GM12878 (cell line): ENCODE results near the gene LCE2C. TPM values are rescaled to one million over a fixed set of nuclear protein-coding genes. Genes with fewer than 3 reads are reported as not detected.

ENCODE experiments used
- ATAC-seq: fragments of 200-7000 bp; cut with Tn5 transposase; 3 replicates; pipeline ENCODE4 v1.9.1; 2020; ENCODE audit warnings: mild to moderate bottlenecking, moderate library complexity
- BruUV-seq: library from RNA; stranded (reverse); fragments of 400-500 nt; replicated peaks from 2 replicates; lab custom pipeline; 2021; lab: Mats Ljungman, UMichigan
- CTCF ChIA-PET: fragments of 300-600 bp; sonication (Branson Sonifier 250); formaldehyde crosslinking; extraction: SDS; loops from one replicate; lab custom pipeline; 2021; ENCODE audit warnings: inconsistent platforms; lab: Yijun Ruan, JAX
- POLR2A ChIA-PET: fragments of 350-600 bp; formaldehyde crosslinking; extraction: SDS; loops from one replicate; lab custom pipeline; 2021; ENCODE audit warnings: inconsistent platforms; lab: Charles Lee
- RAD21 ChIA-PET: fragments of 300-600 bp; sonication (Branson Sonifier 250); formaldehyde crosslinking; loops from one replicate; lab custom pipeline; 2023; ENCODE audit warnings: antibody characterized with exemption; ENCODE audit not compliant: unreplicated experiment; lab: Charles Lee
- SMC1A ChIA-PET: fragments of 300-600 bp; sonication (Branson Sonifier 250); formaldehyde crosslinking; loops from one replicate; lab custom pipeline; 2023; ENCODE audit not compliant: unreplicated experiment, uncharacterized antibody; lab: Charles Lee
- DNase-seq: peaks from one replicate; pipeline ENCODE4 v3.0.0-alpha.2; 2011; ENCODE audit warnings: low read depth, low spot score
- FAIRE-seq: peaks from 3 replicates; lab custom pipeline; 2011; peaks lifted over from hg19 to GRCh38; lab: Jason Lieb, UNC
- H2AFZ ChIP-seq: 2 replicates; pipeline ENCODE4 v1.6.0; 2011; ENCODE audit warnings: low read depth, low read length, control low read depth; ENCODE audit not compliant: control insufficient read depth
- H3K27ac ChIP-seq: 2 replicates; pipeline ENCODE4 v1.5.1; 2011; ENCODE audit warnings: control low read depth; ENCODE audit not compliant: control insufficient read depth, insufficient read depth
- H3K27me3 ChIP-seq, 2 experiments: replicated peaks in 1 of 2; 2 replicates each; pipeline versions ENCODE4 v1.6.0 to v1.6.1; 2011; ENCODE audit warnings: low read length in 1 of 2; ENCODE audit not compliant: control insufficient read depth in 2 of 2, insufficient read depth in 2 of 2
- H3K36me3 ChIP-seq, 2 experiments: 2 replicates each; pipeline ENCODE4 v1.5.1; 2011; ENCODE audit warnings: low read length in 1 of 2; ENCODE audit not compliant: control insufficient read depth in 2 of 2, insufficient read depth in 2 of 2
- H3K4me1 ChIP-seq: 2 replicates; pipeline ENCODE4 v1.6.1; 2011; ENCODE audit warnings: mild to moderate bottlenecking, low read length, moderate library complexity, mixed read lengths; ENCODE audit not compliant: control insufficient read depth, insufficient read depth
- H3K4me2 ChIP-seq: 2 replicates; pipeline ENCODE4 v1.6.0; 2011; ENCODE audit warnings: control low read depth; ENCODE audit not compliant: control insufficient read depth, insufficient read depth
- H3K4me3 ChIP-seq: fragments of 200-600 bp; sonication (generic); 2 replicates; pipeline ENCODE4 v1.5.1; 2016
- H3K79me2 ChIP-seq: 2 replicates; pipeline ENCODE4 v1.6.0; 2011; ENCODE audit warnings: low read length; ENCODE audit not compliant: control insufficient read depth, insufficient read depth
- H3K9ac ChIP-seq: 2 replicates; pipeline ENCODE4 v1.8.0; 2011; ENCODE audit warnings: low read length, control low read depth, mixed read lengths; ENCODE audit not compliant: control insufficient read depth, insufficient read depth
- H3K9me3 ChIP-seq: replicated peaks from 3 replicates; pipeline ENCODE4 v1.5.1; 2011; ENCODE audit warnings: mild to moderate bottlenecking, low read length; ENCODE audit not compliant: control insufficient read depth, insufficient read depth
- H4K20me1 ChIP-seq: 2 replicates; pipeline ENCODE4 v1.6.0; 2011; ENCODE audit not compliant: control insufficient read depth, insufficient read depth
- ATF3 ChIP-seq: IDR thresholded peaks from 2 replicates; pipeline ENCODE4 v1.6.1; 2011; ENCODE audit warnings: low read depth, mild to moderate bottlenecking, low read length, moderate library complexity, borderline replicate concordance; ENCODE audit errors: extremely low read depth
- EGR1 ChIP-seq, 2 experiments: IDR thresholded peaks; 1 replicate in 1 of 2; 2 replicates in 1 of 2; pipeline ENCODE4 v1.6.1; 2011 to 2012; ENCODE audit warnings: low read depth in 2 of 2, low read length in 2 of 2, borderline replicate concordance in 1 of 2, mild to moderate bottlenecking in 1 of 2, moderate library complexity in 1 of 2
- FOXM1 ChIP-seq: IDR thresholded peaks from 2 replicates; pipeline ENCODE4 v1.6.1; 2012; ENCODE audit warnings: low read depth, mild to moderate bottlenecking, inconsistent platforms, low read length, moderate library complexity
- GATAD2B ChIP-seq: fragments of 450-650 bp; conservative IDR thresholded peaks from 2 replicates; pipeline ENCODE4 v1.6.1; 2017; ENCODE audit warnings: low read depth, mild to moderate bottlenecking, moderate library complexity
- IRF4 ChIP-seq: IDR thresholded peaks from 2 replicates; pipeline ENCODE4 v1.6.1; 2011; ENCODE audit warnings: low read depth, low read length
- KAT2A ChIP-seq: conservative IDR thresholded peaks from 2 replicates; pipeline ENCODE4 v1.6.1; 2011; ENCODE audit warnings: low read depth, low read length; ENCODE audit not compliant: control insufficient read depth
- MXI1 ChIP-seq: fragments of 150-350 bp; IDR thresholded peaks from 2 replicates; pipeline ENCODE4 v1.6.1; 2011; ENCODE audit warnings: low read depth, mild to moderate bottlenecking, inconsistent platforms, low read length, improper control_type of control experiment
- RB1 ChIP-seq: fragments of 450-650 bp; formaldehyde crosslinking; IDR thresholded peaks from 2 replicates; pipeline ENCODE4 v1.6.1; 2017; ENCODE audit warnings: mild to moderate bottlenecking, borderline replicate concordance
- SMAD1 ChIP-seq: fragments of 450-650 bp; IDR thresholded peaks from 2 replicates; pipeline ENCODE4 v1.6.1; 2018; ENCODE audit warnings: mild to moderate bottlenecking, low read depth; ENCODE audit not compliant: partially characterized antibody
- SUPT20H ChIP-seq: IDR thresholded peaks from 2 replicates; pipeline ENCODE4 v1.6.1; 2011; ENCODE audit warnings: low read depth, mild to moderate bottlenecking, low read length, moderate library complexity, borderline replicate concordance; ENCODE audit not compliant: control insufficient read depth
- TCF12 ChIP-seq: IDR thresholded peaks from 2 replicates; pipeline ENCODE4 v1.6.1; 2011; ENCODE audit warnings: low read depth, mild to moderate bottlenecking, low read length
- YY1 ChIP-seq: IDR thresholded peaks from 2 replicates; pipeline ENCODE4 v1.6.1; 2011; ENCODE audit warnings: low read depth, mild to moderate bottlenecking, low read length
- WGBS: methylation state at CpG from one replicate; pipeline ENCODE4 v1.1.6; 2016; ENCODE audit warnings: low lambda C conversion rate; ENCODE audit not compliant: insufficient replicate concordance, insufficient coverage; ENCODE audit errors: missing lambda C conversion rate; 5-methylcytosine and 5-hydroxymethylcytosine counted together
- in situ Hi-C: fragments of 300-500 bp; cut with MboI; formaldehyde crosslinking; loops from 9 replicates; pipeline ENCODE4 v1.14.3; 2018; ENCODE audit warnings: mixed read lengths
- intact Hi-C: fragments of 100-400 bp; cut with micrococcal nuclease; formaldehyde crosslinking; loops from one replicate; pipeline ENCODE4 v1.14.2; 2022; ENCODE audit not compliant: unreplicated experiment
- polyA plus RNA-seq, 11 experiments: library from polyadenylated mRNA; depleted of rRNA in 4 of 11; unstranded in 6 of 11; stranded (reverse) in 5 of 11; fragments of >200 nt; fragmentation: Nextera tagmentation in 4 of 11; fragmentation: Illumina TruSeq in 1 of 11; extraction: Ambion mirVana in 4 of 11; extraction: Trizol in 1 of 11; gene quantifications; 1 replicate in 1 of 11; 2 replicates in 10 of 11; pipeline versions ENCODE4 v1.2.1 to v1.2.3, GENCODE V29; 2011 to 2016; ENCODE audit warnings: inconsistent platforms in 2 of 11, missing spikeins in 2 of 11, low read depth in 1 of 11
- total RNA-seq, 4 experiments: library from RNA; depleted of rRNA in 3 of 4; stranded (reverse); fragments of >200 nt in 3 of 4; fragmentation: Illumina TruSeq in 1 of 4; extraction: Trizol in 1 of 4; gene quantifications; 2 replicates each; pipeline versions ENCODE4 v1.2.1 to v1.2.3, GENCODE V29; 2013 to 2021

LCE2C gene
- total and polyA plus RNA-seq, 10 of the 15 experiments (the other 5 are each of a cell fraction or from before 2014, with no cell fraction given), result not detected

DNA sequence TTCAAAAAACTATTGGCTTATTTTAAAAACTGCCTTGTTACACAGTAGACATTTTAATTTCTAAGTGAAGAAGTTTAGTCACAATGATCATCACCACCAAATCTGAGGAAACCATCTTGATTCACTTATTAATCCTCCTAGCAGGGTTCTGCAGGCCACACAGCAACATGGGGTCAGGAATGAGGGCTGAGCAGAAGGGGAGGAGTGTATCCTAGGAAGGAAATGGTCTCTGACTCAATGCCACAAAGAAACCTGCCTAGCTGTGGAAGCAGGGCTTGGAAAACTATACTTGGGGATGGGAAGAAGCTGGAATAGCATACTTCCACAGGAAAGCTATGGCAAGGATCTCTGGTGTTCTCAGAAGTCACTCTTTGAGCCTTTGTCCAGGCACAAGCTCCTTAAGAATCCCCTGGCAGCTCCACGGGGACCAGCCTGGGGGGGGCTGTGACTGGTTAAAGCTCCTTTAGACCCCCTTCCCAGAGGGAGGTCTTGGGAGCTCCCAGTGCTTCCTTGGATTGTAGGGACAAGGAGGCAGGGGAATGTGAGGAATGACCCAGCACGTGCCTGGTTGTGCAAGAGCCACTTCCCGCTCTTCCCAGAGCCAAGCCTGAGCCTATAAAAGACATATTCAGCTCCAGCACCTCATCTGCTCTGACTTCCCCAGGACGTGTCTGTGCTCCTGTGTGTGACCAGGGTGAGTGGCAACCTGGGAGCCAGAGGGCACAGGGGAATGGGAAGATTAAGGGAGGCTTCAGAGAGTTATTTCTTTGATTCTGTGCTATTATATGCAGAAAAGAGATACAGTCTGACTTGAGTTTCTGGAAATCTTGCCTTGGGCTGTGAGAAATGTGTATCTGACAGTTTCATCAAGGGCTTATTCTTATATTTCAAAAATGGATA lies 22.9 kb downstream of the LCE2C start, which contains the start of gene LCE2A:
Gene LCE2A (plus strand): TSS at position 645 of the 900 bp plus-strand sequence. CDS start 557 bp downstream, outside the sequence.
- H3K79me2 ChIP-seq, result no peaks in the 10 kb centered on the region
- ChIA-PET CTCF (no interaction called here), RAD21 (no interaction called here), POLR2A (no interaction called here), SMC1A (interaction anchor here (1.1 kb wide), 1 partner anchor 24 kb away, joined by 3 read pairs; no protein-coding TSS in a partner anchor)
- TF ChIP-seq RB1, result no peak
- TF ChIP-seq TCF12, result no peak
- TF ChIP-seq KAT2A, result no peak
- TF ChIP-seq FOXM1, result no peak
- no peaks in the 10 kb centered on the region for H4K20me1 ChIP-seq
- H3K27ac ChIP-seq, result no peak within 1 kb of the TSS
- DNase-seq (no peak), FAIRE-seq (no peak), ATAC-seq (no peak)
- no TSS peak for BruUV-seq
- H3K4me2 ChIP-seq, result no peak within 1 kb of the TSS
- WGBS, result 0% methylated on average over 4 of the region's 4 CpGs
- peaks cover 0 to 2% of the 10 kb centered on the region in 2 experiments; a peak in 3 of 4 replicates for H3K27me3 ChIP-seq
- no peaks in the 10 kb centered on the region for H3K9me3 ChIP-seq
- no peak within 1 kb of the TSS for H2AFZ ChIP-seq
- in situ Hi-C loops (no loop called here), intact Hi-C loops (no loop called here)
- no peak within 1 kb of the TSS for H3K4me3 ChIP-seq
- no peaks in the 10 kb centered on the region for H3K4me1 ChIP-seq
- no peaks in the 10 kb centered on the region for H3K36me3 ChIP-seq
- H3K9ac ChIP-seq, result no peak within 1 kb of the TSS

GRCh38 chr1:152699746-152700145 lies 24.7 kb downstream of the LCE2C start:
- intact Hi-C loops (no loop called here), in situ Hi-C loops (no loop called here)
- Histone ChIP-seq H3K79me2 (no peaks in the 10 kb centered on the region), H2AFZ (no peak overlapping the region), H3K36me3 (no peaks in the 10 kb centered on the region), H3K4me2 (no peak overlapping the region), H3K9me3 (no peaks in the 10 kb centered on the region), H3K9ac (no peak overlapping the region), H3K27ac (no peak overlapping the region), H3K27me3 (peaks cover 0 to 2% of the 10 kb centered on the region in 2 experiments; a peak in 3 of 4 replicates), H4K20me1 (no peaks in the 10 kb centered on the region), H3K4me3 (no peak overlapping the region), H3K4me1 (no peaks in the 10 kb centered on the region)
- ATAC-seq (no peak), DNase-seq (no peak), FAIRE-seq (no peak)
- RAD21 ChIA-PET, result no interaction called here
- BruUV-seq, result no TSS peak
- WGBS, result 29% methylated on average over 4 of the region's 4 CpGs
- SMC1A ChIA-PET, result no interaction called here
- CTCF ChIA-PET, result no interaction called here
- POLR2A ChIA-PET, result interaction anchor here (0.6 kb wide), 1 partner anchor 65 kb away, joined by 3 read pairs; no protein-coding TSS in a partner anchor
- TF ChIP-seq SUPT20H, result no peak
- no peak for TF ChIP-seq ATF3
- no peak for TF ChIP-seq GATAD2B
- no peak for TF ChIP-seq SMAD1
- TF ChIP-seq MXI1, result no peak
- TF ChIP-seq EGR1 (IDR thresholded peaks at IDR 0.05; ENCODE audit: borderline replicate concordance in 1 of 2, low read depth in 2 of 2, low read length in 2 of 2), result no peak
- no peak for TF ChIP-seq RB1
- TF ChIP-seq YY1, result no peak
- TF ChIP-seq IRF4, result no peak
